Endothelial cell of umbilical vein (primary cell): ENCODE results near the gene NCKAP5. TPM values are rescaled to one million over a fixed set of nuclear protein-coding genes. Genes with fewer than 3 reads are reported as not detected.

ENCODE experiments used
- BruUV-seq: library from RNA; stranded (reverse); fragments of 400-500 nt; replicated peaks from 2 replicates; lab custom pipeline; 2021; lab: Mats Ljungman, UMichigan
- CTCF ChIA-PET: fragments of 300-600, 350-600 bp; sonication (Branson Sonifier 250); formaldehyde crosslinking; loops from one replicate; lab custom pipeline; 2021; ENCODE audit warnings: antibody characterized with exemption, inconsistent platforms; lab: Charles Lee
- POLR2A ChIA-PET: fragments of 300-600, 350-600 bp; sonication (Branson Sonifier 250); formaldehyde crosslinking; loops from one replicate; lab custom pipeline; 2021; ENCODE audit warnings: antibody characterized with exemption, inconsistent platforms; lab: Charles Lee
- DNase-seq: peaks from one replicate; pipeline ENCODE4 v3.0.0-alpha.2; 2011; ENCODE audit warnings: low read depth, low spot score
- FAIRE-seq: peaks from 2 replicates; lab custom pipeline; 2011; peaks lifted over from hg19 to GRCh38; lab: Jason Lieb, UNC
- H2AFZ ChIP-seq: 2 replicates; pipeline ENCODE4 v1.6.0; 2012; ENCODE audit warnings: low read depth, low read length, control low read depth, inconsistent platforms
- H3K27ac ChIP-seq: 2 replicates; pipeline ENCODE4 v1.5.1; 2011; ENCODE audit warnings: low read depth, mild to moderate bottlenecking, control low read depth, low read length, moderate library complexity; ENCODE audit not compliant: insufficient read depth
- H3K27me3 ChIP-seq, 2 experiments: 2 replicates each; pipeline versions ENCODE4 v1.6.0 to v1.6.1; 2011; ENCODE audit warnings: low read length in 2 of 2, mixed read lengths in 1 of 2; ENCODE audit not compliant: control insufficient read depth in 2 of 2, insufficient read depth in 2 of 2
- H3K36me3 ChIP-seq, 2 experiments: 2 replicates in 1 of 2; 3 replicates in 1 of 2; pipeline ENCODE4 v1.5.1; 2011; ENCODE audit warnings: low read length in 2 of 2, mild to moderate bottlenecking in 1 of 2, moderate library complexity in 1 of 2; ENCODE audit not compliant: control insufficient read depth in 2 of 2, insufficient read depth in 2 of 2; ENCODE audit errors: extremely low read depth in 1 of 2
- H3K4me1 ChIP-seq: 3 replicates; pipeline ENCODE4 v1.5.1; 2011; ENCODE audit warnings: mild to moderate bottlenecking, low read length; ENCODE audit not compliant: control insufficient read depth, insufficient read depth; ENCODE audit errors: extremely low read depth
- H3K4me2 ChIP-seq: 2 replicates; pipeline ENCODE4 v1.6.1; 2011; ENCODE audit warnings: low read length, control low read depth, mixed read lengths; ENCODE audit not compliant: insufficient read depth
- H3K4me3 ChIP-seq, 3 experiments: fragments of 200-600 bp in 1 of 3; sonication (generic), shearing (Covaris generic) in 1 of 3; replicated peaks in 1 of 3; 2 replicates each; pipeline ENCODE4 v1.5.1; 2011 to 2016; ENCODE audit warnings: control low read depth in 3 of 3, low read length in 3 of 3, mild to moderate bottlenecking in 2 of 3, inconsistent platforms in 1 of 3, low read depth in 1 of 3, moderate library complexity in 1 of 3; ENCODE audit not compliant: insufficient read depth in 1 of 3
- H3K79me2 ChIP-seq: 2 replicates; pipeline ENCODE4 v1.6.0; 2012; ENCODE audit warnings: low read length, inconsistent platforms; ENCODE audit not compliant: control insufficient read depth, insufficient read depth
- H3K9ac ChIP-seq: replicated peaks from 2 replicates; pipeline ENCODE3; 2011; ENCODE audit warnings: low read length, control low read depth; ENCODE audit not compliant: insufficient read depth; ENCODE audit errors: extremely low read depth
- H3K9me1 ChIP-seq: replicated peaks from 3 replicates; pipeline ENCODE4 v1.6.0; 2011; ENCODE audit warnings: mild to moderate bottlenecking, low read length; ENCODE audit not compliant: control insufficient read depth, insufficient read depth; ENCODE audit errors: extremely low read depth
- H3K9me3 ChIP-seq: replicated peaks from 2 replicates; pipeline ENCODE4 v1.5.1; 2012; ENCODE audit warnings: low read length, inconsistent platforms; ENCODE audit not compliant: control insufficient read depth, insufficient read depth
- H4K20me1 ChIP-seq: replicated peaks from 2 replicates; pipeline ENCODE3; 2011; ENCODE audit warnings: mild to moderate bottlenecking, low read length; ENCODE audit not compliant: control insufficient read depth, insufficient read depth; ENCODE audit errors: extremely low read depth
- CTCF ChIP-seq, 2 donors: IDR thresholded peaks; 1 replicate in 1 of 2; 2 replicates in 1 of 2; pipeline ENCODE4 v1.5.1; 2011; ENCODE audit warnings: low read length in 2 of 2, mild to moderate bottlenecking in 2 of 2, moderate library complexity in 2 of 2, control low read depth in 1 of 2, inconsistent platforms in 1 of 2, low read depth in 1 of 2; ENCODE audit not compliant: insufficient read depth in 1 of 2; ENCODE audit errors: extremely low read depth in 1 of 2
- EZH2 ChIP-seq: IDR thresholded peaks from 2 replicates; pipeline ENCODE4 v1.6.1; 2012; ENCODE audit warnings: borderline replicate concordance, low read depth, mild to moderate bottlenecking, moderate library complexity, low read length, inconsistent platforms; ENCODE audit not compliant: severe bottlenecking
- FOS ChIP-seq: IDR thresholded peaks from 2 replicates; pipeline ENCODE4 v1.6.1; 2011; ENCODE audit warnings: mild to moderate bottlenecking, low read length, moderate library complexity, borderline replicate concordance; ENCODE audit not compliant: insufficient read depth
- GATA2 ChIP-seq: IDR thresholded peaks from 2 replicates; pipeline ENCODE4 v1.7.0; 2011; ENCODE audit warnings: low read depth, mild to moderate bottlenecking, moderate library complexity, mixed read lengths, low read length; ENCODE audit not compliant: insufficient read length, insufficient read depth
- JUN ChIP-seq: IDR thresholded peaks from 2 replicates; pipeline ENCODE4 v1.6.1; 2011; ENCODE audit warnings: borderline replicate concordance, low read depth; ENCODE audit not compliant: insufficient read length, insufficient read depth
- MYC ChIP-seq: IDR thresholded peaks from one replicate; pipeline ENCODE4 v1.6.1; 2011; ENCODE audit warnings: mild to moderate bottlenecking, low read depth, low read length
- POLR2A ChIP-seq: IDR thresholded peaks from 2 replicates; pipeline ENCODE4 v1.6.1; 2012; ENCODE audit warnings: low read depth, mild to moderate bottlenecking, control low read depth, low read length
- POLR2AphosphoS5 ChIP-seq: IDR thresholded peaks from 2 replicates; pipeline ENCODE4 v1.6.1; 2012; ENCODE audit warnings: low read depth, mild to moderate bottlenecking, control low read depth, low read length, moderate library complexity; ENCODE audit not compliant: insufficient read depth
- dilution Hi-C: fragments of 300-500 bp; cut with MboI; formaldehyde crosslinking; loops from one replicate; pipeline ENCODE4 v1.15.0; 2019; ENCODE audit warnings: low sequenced_read_pairs; ENCODE audit not compliant: extremely low pct_ligation_motif_present
- intact Hi-C: fragments of 100-400 bp; cut with micrococcal nuclease; formaldehyde crosslinking; loops from one replicate; pipeline ENCODE4 v1.10.0; 2022
- polyA plus RNA-seq, 4 experiments: library from polyadenylated mRNA; depleted of rRNA in 3 of 4; stranded (reverse) in 3 of 4; unstranded in 1 of 4; fragments of >200 nt; gene quantifications; 2 replicates each; pipeline versions ENCODE4 v1.2.1 to v1.2.3, GENCODE V29; 2011 to 2012; ENCODE audit warnings: missing spikeins in 1 of 4
- total RNA-seq: library from RNA; stranded (reverse); gene quantifications from 2 replicates; pipeline ENCODE4 v1.2.3, GENCODE V29; 2021
- TF ChIP-seq, protein P1 (sequence below): IDR thresholded peaks from 2 replicates; pipeline ENCODE4 v1.6.1; 2011; ENCODE audit not compliant: insufficient read depth, insufficient read length

Gene NCKAP5
- total and polyA plus RNA-seq, 2 donors (not counting 3 experiments of a cell fraction or from before 2014, with no cell fraction given): 0.47 to 3.3 TPM

DNA sequence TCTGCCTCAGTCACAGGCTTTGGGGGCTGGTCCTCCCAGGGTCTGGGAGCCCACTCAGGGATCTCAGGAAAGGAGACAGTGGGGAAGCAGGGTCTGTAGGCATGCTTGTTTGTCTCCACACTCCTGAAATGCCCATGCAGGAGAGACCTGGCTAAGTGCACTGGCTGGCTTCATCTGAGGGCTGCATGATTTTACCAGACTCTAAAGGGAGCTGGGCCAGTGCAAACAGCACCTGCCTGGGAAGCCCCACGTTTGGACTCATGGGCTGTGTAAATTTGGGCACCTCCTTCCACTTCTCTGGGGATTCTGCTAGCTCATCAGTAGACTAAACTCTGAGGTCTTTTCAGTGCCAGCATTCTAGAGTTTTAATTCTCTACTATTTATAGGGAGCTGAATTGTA lies 931.9 kb downstream of the NCKAP5 start:
- DNase-seq (no peak), FAIRE-seq (no peak)
- ChIA-PET POLR2A (no interaction called here), CTCF (interaction anchor here (0.6 to 1.3 kb wide), 4 partner anchors 15 to 535 kb away, joined by 3 read pairs; no protein-coding TSS in a partner anchor)
- no peak overlapping the region for H2AFZ ChIP-seq
- H3K4me2 ChIP-seq: no peak overlapping the region
- intact Hi-C loops (no loop called here), dilution Hi-C loops (no loop called here)
- no peaks in the 10 kb centered on the region for H3K79me2 ChIP-seq
- H3K27ac ChIP-seq: no peak overlapping the region
- no peaks in the 10 kb centered on the region for H3K4me1 ChIP-seq
- no TSS peak for BruUV-seq
- no peaks in the 10 kb centered on the region for H3K36me3 ChIP-seq
- no peaks in the 10 kb centered on the region for H3K9me3 ChIP-seq
- H3K27me3 ChIP-seq: no peaks in the 10 kb centered on the region
- no peak overlapping the region for H3K4me3 ChIP-seq
- TF ChIP-seq POLR2A (no peak), GATA2 (no peak), FOS (no peak), EZH2 (no peak), MYC (no peak), JUN (no peak), CTCF (IDR thresholded peaks at IDR 0.05; ENCODE audit: extremely low read depth in 1 of 2, insufficient read depth in 1 of 2, low read depth in 1 of 2, low read length in 2 of 2) (no peak), POLR2AphosphoS5 (no peak)
- TF ChIP-seq, protein P1, sequence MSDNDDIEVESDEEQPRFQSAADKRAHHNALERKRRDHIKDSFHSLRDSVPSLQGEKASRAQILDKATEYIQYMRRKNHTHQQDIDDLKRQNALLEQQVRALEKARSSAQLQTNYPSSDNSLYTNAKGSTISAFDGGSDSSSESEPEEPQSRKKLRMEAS: no peak
- no peaks in the 10 kb centered on the region for H4K20me1 ChIP-seq
- no peaks in the 10 kb centered on the region for H3K9me1 ChIP-seq
- no peak overlapping the region for H3K9ac ChIP-seq
